Keratinocyte (primary cell): ENCODE results near the gene DPYSL4.

Experiments
- CTCF ChIP-seq, 3 experiments: IDR thresholded peaks in 1 of 3; conservative IDR thresholded peaks in 1 of 3; optimal IDR thresholded peaks in 1 of 3; 2 replicates in 2 of 3; 3 replicates in 1 of 3; pipeline versions ENCODE3 to v1.5.1; 2011; ENCODE audit warnings: low read length in 3 of 3, mild to moderate bottlenecking in 3 of 3, moderate library complexity in 2 of 3, control low read depth in 1 of 3, inconsistent platforms in 1 of 3; ENCODE audit not compliant: insufficient read depth in 2 of 3; ENCODE audit errors: extremely low read depth in 1 of 3
- EZH2 ChIP-seq: IDR thresholded peaks from one replicate; pipeline ENCODE4 v1.6.1; 2012; ENCODE audit warnings: inconsistent platforms, mild to moderate bottlenecking, low read length, moderate library complexity

GRCh38 chr10:132193907-132194552 lies 7.3 kb downstream of the DPYSL4 start:
- TF ChIP-seq CTCF (optimal IDR thresholded peaks at IDR 0.05 in 1 of 3, IDR thresholded peaks at IDR 0.05 in 1 of 3, conservative IDR thresholded peaks at IDR 0.05 in 1 of 3; ENCODE audit: extremely low read depth in 1 of 3, insufficient read depth in 2 of 3, low read length in 3 of 3) = no peak
- no peak for TF ChIP-seq EZH2
